Suppressor macrophage (primary cell): ENCODE measurements around the gene SUCLG2.
A peak's percentile ranks its signal among the peaks of the same experiment; 100 is the strongest.

Experiments
- DNase-seq, 4 experiments: peaks; one replicate each; pipeline ENCODE4 v3.0.0-alpha.2; 2020 to 2022

Gene SUCLG2

DNA sequence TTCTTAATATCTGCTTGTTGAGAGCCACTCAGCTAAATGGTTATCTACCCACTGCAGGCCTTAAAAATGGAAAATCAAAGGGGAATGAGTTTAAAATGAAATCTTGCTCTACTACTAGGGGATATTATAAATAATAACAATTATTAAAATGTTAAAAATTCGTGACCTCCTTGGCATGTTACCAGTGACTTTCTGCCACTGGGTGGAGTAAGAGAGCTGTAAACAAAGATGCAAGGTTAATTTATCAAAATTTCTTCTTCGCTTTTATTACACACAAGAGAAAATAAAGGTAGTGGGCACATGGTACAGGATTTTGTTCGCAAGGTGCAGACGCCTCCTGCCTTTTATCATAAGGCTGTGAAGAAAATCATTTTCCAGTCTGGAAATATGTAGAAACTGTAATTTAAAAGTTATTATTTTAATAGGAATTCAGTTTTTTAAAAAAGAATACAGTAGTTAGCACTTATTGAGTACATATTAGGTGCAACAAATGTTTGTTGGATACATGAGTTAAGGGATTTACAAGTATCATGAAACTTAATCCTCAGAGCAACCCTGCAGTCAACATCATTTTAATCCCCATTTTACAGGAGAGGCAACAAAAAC is 272.6 kb downstream of the SUCLG2 start:
- DNase-seq = peak; percentile 27 to 52 (median 48)

DNA sequence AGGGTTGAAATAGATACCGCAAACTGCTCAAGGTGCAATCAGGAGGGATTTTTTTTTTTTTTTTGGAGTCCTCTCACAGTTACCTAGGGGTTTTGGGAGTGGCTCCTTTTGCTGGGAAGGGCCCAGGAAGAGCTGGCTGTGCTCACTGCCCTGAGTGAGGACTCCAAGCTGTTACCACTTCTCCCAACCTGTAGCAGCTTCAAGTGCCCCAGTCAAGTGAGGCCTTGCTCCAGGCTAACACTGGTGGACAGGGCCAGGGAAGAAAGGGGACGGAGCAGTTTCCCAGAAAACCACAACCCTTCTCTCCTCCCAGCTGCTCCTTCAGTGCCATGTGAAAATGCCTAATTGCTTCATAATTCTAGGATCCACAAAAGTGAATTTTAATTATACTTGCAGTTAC is 274.3 kb downstream of the SUCLG2 start:
- no peak for DNase-seq

GRCh38 chr3:67377299-67377698 is 277.1 kb downstream of the SUCLG2 start:
- no peak for DNase-seq

- DNase-seq = no peak
Measured at GRCh38 chr3:67376416-67376815, 278.0 kb downstream of the SUCLG2 start.

GRCh38 chr3:67375976-67376375 is 278.4 kb downstream of the SUCLG2 start:
- DNase-seq = no peak

- DNase-seq = no peak
Measured at GRCh38 chr3:67362686-67363085, 291.7 kb downstream of the SUCLG2 start.

- DNase-seq = no peak
Measured at GRCh38 chr3:67361770-67362169, 292.6 kb downstream of the SUCLG2 start.

DNA sequence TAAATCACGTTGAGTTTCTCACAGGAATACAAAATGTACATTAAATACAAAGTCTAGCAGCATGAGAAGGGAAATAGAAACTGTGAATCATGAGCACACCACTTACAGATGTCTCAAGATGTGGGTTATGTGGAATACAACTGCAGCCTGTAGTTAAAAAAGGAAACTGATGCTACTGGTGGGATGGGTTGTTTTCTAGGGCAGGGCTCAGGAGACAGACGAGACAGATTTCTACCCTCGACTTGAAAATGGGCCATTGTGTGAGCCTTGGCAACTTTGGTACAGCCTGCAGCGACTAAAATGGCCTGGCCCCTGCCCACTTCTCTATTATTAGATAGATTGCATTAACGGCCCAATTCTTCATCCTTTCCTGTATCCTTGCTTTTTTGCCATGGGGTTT is 293.1 kb downstream of the SUCLG2 start:
- peak in 2 of 4 experiments; percentile 21 for DNase-seq

GRCh38 chr3:67357610-67358458 is 296.6 kb downstream of the SUCLG2 start:
- DNase-seq = peak; percentile 12 to 51 (median 28)

- DNase-seq = peak in 2 of 4 experiments; percentile 13 to 28
Measured at GRCh38 chr3:67349551-67350174, 304.7 kb downstream of the SUCLG2 start.

GRCh38 chr3:67346081-67346480 is 308.3 kb downstream of the SUCLG2 start:
- no peak for DNase-seq

DNA sequence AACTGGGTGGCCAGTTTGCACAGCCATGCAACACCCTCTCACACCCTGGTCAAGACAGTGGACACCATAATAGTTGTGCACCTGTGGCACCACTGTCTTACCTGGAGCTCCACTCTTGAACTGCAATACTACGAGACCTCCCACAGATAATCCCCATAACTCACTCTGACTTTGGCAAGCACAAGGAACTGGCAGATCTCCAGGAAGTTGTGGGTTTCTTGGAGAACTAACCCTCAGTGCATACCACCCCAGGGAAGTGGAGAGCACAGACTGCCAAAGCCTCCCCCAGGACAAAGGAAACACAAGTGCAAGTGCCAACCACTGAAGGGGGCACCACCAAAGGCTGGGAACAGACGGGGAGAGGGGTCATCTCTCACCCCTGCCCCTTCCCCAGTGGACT is 318.6 kb downstream of the SUCLG2 start:
- DNase-seq = peak; percentile 9 to 46 (median 15)

DNA sequence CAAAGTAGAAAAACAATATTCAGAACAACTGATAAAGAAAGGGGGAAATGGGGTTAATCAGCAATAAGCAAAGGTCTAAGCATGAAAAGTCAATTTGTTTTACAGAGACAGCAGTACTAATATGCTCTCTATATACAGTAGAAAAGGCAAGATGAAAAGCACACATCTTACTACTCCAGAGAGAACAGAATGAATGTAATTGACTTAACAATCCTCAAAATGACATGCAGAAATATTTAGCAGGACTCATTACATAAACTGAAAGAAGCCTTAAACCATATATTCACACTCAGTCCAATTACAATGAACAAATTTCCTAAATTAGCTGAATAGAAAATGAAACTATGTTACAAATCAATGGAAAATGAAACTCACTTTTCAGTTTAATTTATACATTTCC is 319.8 kb downstream of the SUCLG2 start:
- no peak for DNase-seq

DNA sequence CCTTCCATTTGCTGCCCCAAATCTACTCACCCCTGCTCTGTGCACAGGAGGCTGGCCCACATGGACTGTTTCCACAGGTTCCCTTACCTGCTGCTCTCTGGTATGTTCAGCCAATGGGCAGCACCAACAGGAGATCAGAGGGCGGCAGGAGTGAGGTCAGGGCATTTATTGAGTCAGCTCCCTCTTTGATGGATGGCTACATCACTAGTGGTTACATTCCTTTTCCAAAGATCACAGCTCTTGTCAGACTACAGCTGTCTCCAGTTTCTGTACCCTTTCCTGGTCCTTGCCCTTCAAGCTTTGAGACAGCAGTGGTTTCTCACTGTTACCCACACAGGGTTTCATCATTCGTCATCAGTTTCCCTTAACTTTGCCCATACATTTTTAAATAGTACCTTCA is 325.1 kb downstream of the SUCLG2 start:
- no peak for DNase-seq

DNA sequence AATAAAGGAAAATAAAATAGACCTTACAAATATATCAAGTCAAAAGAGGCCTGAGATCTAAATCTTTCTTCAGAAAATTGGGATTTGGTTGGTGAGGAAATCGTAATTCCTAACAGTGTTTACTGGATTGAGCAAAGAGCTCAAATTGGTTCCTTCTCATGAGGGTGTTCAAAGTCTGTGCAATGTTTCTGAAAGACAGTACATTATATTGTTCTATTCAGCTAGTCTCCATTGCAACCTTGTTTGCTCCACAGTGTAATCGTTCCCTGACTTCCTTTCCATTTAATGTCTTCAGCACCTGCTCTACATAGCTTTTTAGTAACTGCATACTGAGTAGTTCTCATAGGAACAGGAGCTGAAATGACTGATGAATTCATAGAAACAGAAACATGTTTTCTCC is 326.8 kb downstream of the SUCLG2 start:
- no peak for DNase-seq

DNA sequence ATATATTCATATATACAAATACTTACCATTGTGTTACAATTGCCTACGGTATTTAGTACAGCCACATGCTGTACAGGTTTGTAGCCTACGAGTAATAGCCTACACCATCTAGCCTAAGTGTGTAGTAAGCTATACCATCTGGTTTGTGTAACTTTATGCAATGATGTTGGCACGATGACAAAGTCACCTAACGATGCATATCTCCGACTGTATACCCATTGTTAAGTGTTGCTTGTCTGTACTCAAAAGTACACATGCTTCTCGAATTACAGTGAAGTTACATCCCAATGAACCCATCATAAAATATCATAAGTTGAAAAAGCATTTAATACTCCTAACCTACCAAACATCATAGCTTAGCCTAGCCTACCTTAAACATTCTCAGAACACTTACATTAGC is 329.2 kb downstream of the SUCLG2 start:
- no peak for DNase-seq
